Muscle of arm (tissue), 12 donors: ENCODE results near the gene AFF3. TPM values are rescaled to one million over a fixed set of nuclear protein-coding genes. Genes with fewer than 3 reads are reported as not detected.

ENCODE experiments used
- DNase-seq: peaks from one replicate; pipeline ENCODE4 v3.0.0-alpha.2; 2013
- polyA plus RNA-seq, 12 donors: library from polyadenylated mRNA; unstranded; fragments of 120-200 nt; gene quantifications; one replicate each; pipeline ENCODE4 v1.2.1, GENCODE V29; 2013; ENCODE audit not compliant: insufficient read length in 12 of 12

AFF3 gene
- polyA plus RNA-seq, 12 donors = 2.5 to 15.7 (median 3.7) TPM; not detected in 1

- DNase-seq = no peak
Measured at GRCh38 chr2:100011272-100011731, 131.1 kb downstream of the AFF3 start.

- DNase-seq = no peak
Measured at GRCh38 chr2:100010606-100011005, 131.8 kb downstream of the AFF3 start.

- DNase-seq = no peak
Measured at GRCh38 chr2:100009743-100010142, 132.6 kb downstream of the AFF3 start.

- DNase-seq = no peak
Measured at GRCh38 chr2:100008956-100009355, 133.4 kb downstream of the AFF3 start.

GRCh38 chr2:100006516-100006915, 135.9 kb downstream of the AFF3 start:
- DNase-seq = no peak

GRCh38 chr2:100004959-100005387, 137.4 kb downstream of the AFF3 start:
- no peak for DNase-seq

GRCh38 chr2:100004348-100004884, 138.0 kb downstream of the AFF3 start:
- DNase-seq = no peak

GRCh38 chr2:100002059-100002458, 140.3 kb downstream of the AFF3 start:
- DNase-seq = no peak

GRCh38 chr2:100000915-100001707, 141.3 kb downstream of the AFF3 start:
- no peak for DNase-seq

- DNase-seq = no peak
Measured at GRCh38 chr2:99998651-99999320, 143.6 kb downstream of the AFF3 start.

GRCh38 chr2:99989905-99990304, 152.5 kb downstream of the AFF3 start:
- DNase-seq = no peak

- peak; percentile 46 for DNase-seq
Measured at GRCh38 chr2:99988599-99988998, 153.8 kb downstream of the AFF3 start.

- no peak for DNase-seq
Measured at GRCh38 chr2:99987160-99987559, 155.2 kb downstream of the AFF3 start.

- DNase-seq = peak; percentile 76
Measured at GRCh38 chr2:99984799-99985515, 157.4 kb downstream of the AFF3 start.

- no peak for DNase-seq
Measured at GRCh38 chr2:99982744-99983143, 159.6 kb downstream of the AFF3 start.

- no peak for DNase-seq
Measured at GRCh38 chr2:99981840-99982239, 160.6 kb downstream of the AFF3 start.

- no peak for DNase-seq
Measured at GRCh38 chr2:99980176-99980575, 162.2 kb downstream of the AFF3 start.

GRCh38 chr2:99977966-99978365, 164.4 kb downstream of the AFF3 start:
- DNase-seq = no peak

- no peak for DNase-seq
Measured at GRCh38 chr2:99975386-99975785, 167.0 kb downstream of the AFF3 start.

- no peak for DNase-seq
Measured at GRCh38 chr2:99974682-99975375, 167.6 kb downstream of the AFF3 start.

- DNase-seq = no peak
Measured at GRCh38 chr2:99974275-99974674, 168.1 kb downstream of the AFF3 start.
